Activated naive CD4-positive, alpha-beta T cell treated with anti-CD3 and anti-CD28 coated beads, Interleukin-2, amount 50 U/mL, for 16 hours (primary cell): ENCODE measurements around the gene PRPF40B.

Experiments used
- DNase-seq: peaks from one replicate; pipeline ENCODE4 v3.0.0-alpha.2; 2020

Gene PRPF40B

DNA sequence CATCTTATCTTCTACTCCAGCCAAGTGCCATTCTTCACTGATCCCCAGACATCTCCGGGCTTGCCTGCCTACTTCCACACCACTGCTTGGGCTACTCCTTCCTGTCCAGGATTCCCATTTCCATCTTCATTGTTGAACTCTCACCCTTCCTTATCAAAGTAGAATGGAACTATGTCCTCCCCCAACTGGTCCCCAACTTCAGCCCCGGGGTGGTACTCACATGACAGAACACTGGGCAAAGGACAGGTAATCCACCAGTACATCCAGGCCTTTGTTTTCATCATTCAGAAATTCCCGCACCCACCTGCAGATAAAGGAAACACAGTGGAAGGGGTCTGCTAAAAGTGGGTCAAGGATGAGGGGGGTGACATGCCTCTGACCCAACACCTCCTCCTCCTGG is 38.4 kb downstream of the PRPF40B start:
- DNase-seq = no peak

GRCh38 chr12:49662998-49663843 is 39.9 kb downstream of the PRPF40B start:
- DNase-seq = peak; percentile 58

GRCh38 chr12:49664167-49664566 is 40.8 kb downstream of the PRPF40B start:
- no peak for DNase-seq

DNA sequence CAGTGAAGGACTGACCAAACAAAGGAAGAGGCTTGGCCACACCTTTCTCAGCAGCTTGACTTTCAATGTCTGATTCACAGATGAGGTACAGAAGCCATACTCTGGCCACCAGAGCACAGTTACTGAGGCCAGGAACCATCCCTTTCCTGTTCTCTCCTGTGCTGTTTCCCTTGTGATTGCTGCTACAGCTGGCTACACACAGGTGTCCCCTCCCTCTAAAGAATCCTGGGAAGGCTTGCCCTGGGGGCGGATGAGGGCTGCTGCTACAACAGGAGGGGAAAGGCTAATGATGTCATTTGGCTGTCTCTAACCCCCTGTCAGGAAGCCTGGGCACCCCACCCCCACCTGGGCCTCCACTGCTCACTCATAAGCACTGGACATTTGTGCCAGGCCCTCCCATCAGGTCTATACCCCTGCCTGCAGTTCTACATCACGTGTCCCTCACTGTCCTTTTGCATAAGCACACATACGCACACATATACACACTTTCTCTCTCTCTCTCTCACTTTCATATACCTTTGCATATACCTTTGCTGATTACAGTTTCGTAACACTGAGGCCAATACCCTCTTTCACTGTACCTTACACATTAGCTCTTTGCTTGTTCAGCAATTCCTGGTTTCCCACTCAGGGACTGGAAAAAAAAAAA is 41.4 kb downstream of the PRPF40B start:
- no peak for DNase-seq

DNA sequence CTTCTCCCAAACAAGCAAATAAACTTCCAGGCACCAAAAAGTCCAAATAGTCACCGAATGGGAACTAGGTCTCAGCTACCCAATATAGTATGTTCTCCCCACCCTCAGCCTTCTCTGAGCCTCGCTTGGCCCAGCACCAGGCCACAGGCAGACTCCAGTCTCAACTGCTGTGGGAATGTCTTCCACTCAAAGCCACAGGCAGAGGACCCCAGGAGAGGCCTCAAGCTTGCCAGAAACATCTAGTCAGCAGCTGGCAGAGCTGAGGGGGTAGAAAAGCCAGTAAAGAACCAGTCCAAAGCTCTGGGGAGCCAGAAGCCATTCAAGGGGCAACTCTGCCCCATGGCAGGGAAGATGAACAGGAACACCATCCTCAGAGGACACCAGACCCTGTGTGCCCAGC is 42.0 kb downstream of the PRPF40B start:
- no peak for DNase-seq

- DNase-seq = no peak
These were observed 42.8 kb downstream of the PRPF40B start for GRCh38 chr12:49666176-49666575.

- no peak for DNase-seq
These were observed 44.1 kb downstream of the PRPF40B start for GRCh38 chr12:49667325-49668090.

GRCh38 chr12:49669796-49670195 is 46.4 kb downstream of the PRPF40B start:
- no peak for DNase-seq

GRCh38 chr12:49671031-49671765 is 47.8 kb downstream of the PRPF40B start:
- peak; percentile 58 for DNase-seq

DNA sequence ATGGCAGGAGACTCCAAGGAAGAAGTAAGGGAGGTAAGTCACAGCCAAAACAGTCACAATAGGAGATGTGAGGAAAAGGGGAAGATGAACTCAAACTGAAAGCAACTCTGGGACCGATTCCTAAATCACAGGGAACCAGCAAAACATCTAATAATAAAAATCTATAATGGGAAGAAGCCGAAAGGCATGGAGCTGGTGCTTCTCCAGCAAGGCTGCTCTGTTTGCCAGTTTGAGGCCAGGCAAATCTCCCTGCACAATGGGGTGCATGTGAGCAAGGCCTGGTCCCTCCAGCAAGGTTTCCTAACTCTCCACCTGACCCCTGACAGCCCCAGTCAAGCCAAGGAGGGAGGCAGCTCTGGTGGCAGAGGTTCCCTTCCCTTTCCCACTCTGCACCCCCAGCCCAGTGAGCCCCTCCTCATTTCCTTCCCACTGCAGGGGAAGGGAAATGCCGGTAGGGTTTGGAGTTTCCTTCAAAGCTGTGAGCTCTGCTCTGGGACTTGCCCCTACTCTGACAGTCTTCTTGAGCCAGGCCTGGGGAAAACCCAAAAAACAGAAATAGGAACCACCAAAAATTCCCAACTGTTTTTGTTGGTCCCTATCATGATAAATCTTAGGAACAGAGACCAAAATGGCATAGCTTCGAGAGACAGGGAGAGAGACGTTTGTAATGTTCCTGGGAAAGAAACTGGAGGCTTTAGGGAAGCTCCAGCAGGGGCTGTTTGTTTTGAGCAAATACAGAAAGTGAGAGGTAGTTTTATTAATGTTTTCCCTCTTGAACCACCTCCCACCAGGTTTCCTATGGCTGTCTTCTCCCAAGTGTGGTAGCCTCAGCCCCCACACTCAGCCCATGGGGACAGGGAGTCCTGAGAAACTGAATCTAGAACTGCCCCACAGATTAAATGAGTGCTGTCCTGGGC is 49.2 kb downstream of the PRPF40B start:
- DNase-seq = no peak

- no peak for DNase-seq
These were observed 50.3 kb downstream of the PRPF40B start for GRCh38 chr12:49673446-49674317.

GRCh38 chr12:49674318-49674981 is 51.1 kb downstream of the PRPF40B start:
- no peak for DNase-seq

GRCh38 chr12:49675137-49675536 is 51.8 kb downstream of the PRPF40B start:
- no peak for DNase-seq

GRCh38 chr12:49678711-49679110 is 55.4 kb downstream of the PRPF40B start:
- no peak for DNase-seq

DNA sequence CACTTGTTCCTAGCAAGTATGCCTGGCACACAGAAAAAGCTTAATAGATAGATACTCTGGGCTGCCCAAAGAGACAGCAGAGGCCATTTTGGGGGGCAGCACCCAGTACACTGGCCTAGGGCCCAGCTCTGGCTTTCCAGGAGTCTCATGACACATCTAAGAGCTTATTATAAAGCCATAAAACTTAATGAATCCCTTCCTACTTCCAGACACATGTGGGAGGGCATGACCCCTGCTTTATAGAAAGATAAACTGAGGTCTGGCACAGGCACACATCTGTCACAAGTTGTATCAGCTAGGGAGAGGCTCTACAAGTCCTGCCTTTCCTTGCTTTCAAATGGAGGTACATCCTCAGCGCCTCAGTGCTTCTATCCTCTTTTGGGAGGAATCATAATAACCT is 56.7 kb downstream of the PRPF40B start:
- no peak for DNase-seq

DNA sequence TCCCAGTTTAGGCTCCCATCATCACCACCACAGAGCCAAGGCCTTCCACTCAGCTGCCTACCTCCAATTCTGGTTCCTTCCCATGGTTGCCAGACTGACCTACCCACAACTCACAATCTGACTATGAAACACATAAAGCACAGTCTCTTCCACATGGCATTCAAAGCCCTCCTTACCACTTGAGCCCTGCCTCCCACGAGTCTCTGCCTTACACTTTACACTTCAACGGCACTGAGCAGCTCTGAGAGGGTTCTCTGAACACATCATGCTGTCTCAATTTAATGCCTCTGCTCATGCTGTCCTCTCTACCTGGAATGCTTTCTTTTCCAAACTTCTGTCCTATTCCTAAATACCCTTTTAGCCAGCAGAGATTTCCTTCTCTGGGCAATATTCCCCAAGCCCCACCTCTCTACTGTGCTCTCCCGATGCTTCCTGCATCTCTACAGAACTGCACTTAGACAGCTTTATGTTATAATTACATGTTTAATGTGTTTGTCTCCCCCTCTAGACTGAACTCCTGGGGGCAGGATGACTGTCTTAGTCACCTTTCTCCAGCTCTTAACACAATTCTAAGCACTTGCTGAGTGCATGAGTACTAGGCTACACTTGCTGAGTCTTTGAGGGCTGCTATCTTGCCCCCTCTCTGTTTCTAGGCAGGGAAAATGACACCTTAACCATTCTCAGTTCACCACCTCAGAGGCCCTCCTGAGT is 60.4 kb downstream of the PRPF40B start:
- DNase-seq = no peak

DNA sequence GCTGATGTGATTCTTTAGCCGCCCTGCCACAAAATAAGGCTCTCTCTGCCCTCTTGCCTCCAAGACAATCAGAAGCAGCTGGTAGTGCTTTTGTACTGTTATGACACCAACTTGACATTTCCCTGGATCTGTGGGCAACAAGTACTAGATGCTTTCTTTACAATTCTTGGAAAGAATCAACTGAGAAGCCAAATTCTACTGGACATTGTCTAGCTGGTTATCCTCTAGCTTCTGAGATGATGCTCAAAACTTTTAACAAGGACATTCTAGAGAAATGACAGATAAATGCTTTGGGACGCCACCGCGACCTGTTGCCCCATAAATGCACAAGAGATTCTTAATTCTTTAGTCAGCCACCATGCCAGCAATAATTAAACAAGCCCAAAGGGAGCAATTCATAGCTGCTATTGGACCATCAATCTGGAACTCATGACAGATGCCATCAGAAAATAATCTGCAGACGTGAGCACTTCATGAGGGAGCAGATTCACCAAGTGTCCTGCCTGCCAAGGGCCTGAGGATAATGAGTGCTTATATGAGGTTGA is 61.0 kb downstream of the PRPF40B start:
- DNase-seq = no peak

DNA sequence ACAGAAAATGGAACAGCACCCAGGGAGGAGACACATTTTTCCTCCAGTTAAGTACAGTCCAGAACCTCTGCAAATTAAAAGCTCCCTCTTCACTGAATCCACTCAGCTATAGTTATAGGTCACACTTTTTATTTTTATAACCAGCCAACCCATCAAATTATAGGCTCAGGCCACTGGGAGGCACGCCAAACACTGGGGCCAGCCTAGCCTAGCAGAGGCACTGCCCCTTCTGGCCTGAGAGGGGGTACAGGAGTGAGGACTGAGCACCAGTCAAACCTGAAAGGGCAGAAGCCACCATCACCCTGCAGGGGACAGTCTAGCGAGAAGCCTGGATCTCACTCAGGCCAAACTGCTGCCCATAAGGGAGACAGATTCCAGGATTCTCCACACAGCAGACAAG is 64.6 kb downstream of the PRPF40B start:
- DNase-seq = no peak

- DNase-seq = no peak
These were observed 65.9 kb downstream of the PRPF40B start for GRCh38 chr12:49689237-49689636.
